ENCODE data around the gene ZNF761. TPM values are rescaled to one million over a fixed set of nuclear protein-coding genes. Genes with fewer than 3 reads are reported as not detected.

The ZNF761 gene
- total and polyA plus RNA-seq, 2 of the 13 experiments (the other 11 are each of a cell fraction or from before 2014, with no cell fraction given) = 11.6 to 16.2 TPM

DNA sequence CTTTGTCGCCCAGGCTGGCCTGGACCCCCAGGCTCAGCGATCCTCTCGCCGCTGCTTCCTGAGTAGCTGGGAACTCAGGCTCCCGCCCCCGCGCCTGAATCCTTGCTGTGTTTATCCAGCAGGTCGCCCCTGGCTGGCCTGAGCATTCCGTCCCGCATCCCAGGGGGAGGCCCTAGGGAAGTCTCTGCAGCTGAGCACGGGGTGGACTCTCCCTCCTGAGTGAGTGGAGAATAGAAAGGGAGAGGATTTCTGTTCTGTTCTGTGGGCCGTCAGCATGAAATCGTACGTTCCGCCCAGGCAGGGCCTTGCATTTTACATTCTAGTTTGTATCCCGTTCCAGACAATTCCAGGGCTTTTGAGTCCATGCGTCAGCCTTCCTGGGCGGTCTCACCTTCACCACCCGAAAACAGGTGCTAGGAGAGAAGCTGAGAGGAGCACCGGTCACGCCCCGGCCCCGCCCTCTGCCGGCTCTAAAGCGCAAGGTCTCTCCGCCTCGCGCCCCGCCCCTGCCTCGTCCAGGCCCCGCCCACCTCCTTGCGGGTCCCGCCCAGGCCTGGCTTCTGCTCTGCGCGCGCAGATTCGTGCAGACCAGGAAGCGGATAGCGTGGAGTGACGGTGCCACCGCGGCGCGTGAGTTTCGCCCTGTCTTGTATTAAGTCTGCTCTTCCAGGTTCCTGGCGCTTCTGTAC is at the start of gene ZNF761 (continued):
- TF ChIP-seq FIP1L1 (IDR thresholded peaks at IDR 0.05; ENCODE audit: borderline replicate concordance, insufficient read depth, low read depth, low read length) = no peak
- TF ChIP-seq AHDC1 (CRISPR knock-in tag; IDR thresholded peaks at IDR 0.05; ENCODE audit: borderline replicate concordance) = no peak; the same call in 1 of the 2 replicates
- TF ChIP-seq POLR2AphosphoS5 (IDR thresholded peaks at IDR 0.05; ENCODE audit: low read depth, low read length) = peak; percentile 82
- peak; percentile 61 for TF ChIP-seq HOXA3 (CRISPR knock-in tag; IDR thresholded peaks at IDR 0.05)
- TF ChIP-seq ZNF775 (CRISPR knock-in tag; IDR thresholded peaks at IDR 0.05; ENCODE audit: borderline replicate concordance) = 0 out of 2 replicates have a peak, but pooled peaks have one; percentile 81
- TF ChIP-seq PHF8 (CRISPR knock-in tag; IDR thresholded peaks at IDR 0.05) = peak; percentile 66; the same call in 1 of the 2 replicates
- TF ChIP-seq SPEN (CRISPR knock-in tag; IDR thresholded peaks at IDR 0.05; ENCODE audit: low read depth) = peak; percentile 43; the same call in 1 of the 2 replicates
- TF ChIP-seq, protein P1, sequence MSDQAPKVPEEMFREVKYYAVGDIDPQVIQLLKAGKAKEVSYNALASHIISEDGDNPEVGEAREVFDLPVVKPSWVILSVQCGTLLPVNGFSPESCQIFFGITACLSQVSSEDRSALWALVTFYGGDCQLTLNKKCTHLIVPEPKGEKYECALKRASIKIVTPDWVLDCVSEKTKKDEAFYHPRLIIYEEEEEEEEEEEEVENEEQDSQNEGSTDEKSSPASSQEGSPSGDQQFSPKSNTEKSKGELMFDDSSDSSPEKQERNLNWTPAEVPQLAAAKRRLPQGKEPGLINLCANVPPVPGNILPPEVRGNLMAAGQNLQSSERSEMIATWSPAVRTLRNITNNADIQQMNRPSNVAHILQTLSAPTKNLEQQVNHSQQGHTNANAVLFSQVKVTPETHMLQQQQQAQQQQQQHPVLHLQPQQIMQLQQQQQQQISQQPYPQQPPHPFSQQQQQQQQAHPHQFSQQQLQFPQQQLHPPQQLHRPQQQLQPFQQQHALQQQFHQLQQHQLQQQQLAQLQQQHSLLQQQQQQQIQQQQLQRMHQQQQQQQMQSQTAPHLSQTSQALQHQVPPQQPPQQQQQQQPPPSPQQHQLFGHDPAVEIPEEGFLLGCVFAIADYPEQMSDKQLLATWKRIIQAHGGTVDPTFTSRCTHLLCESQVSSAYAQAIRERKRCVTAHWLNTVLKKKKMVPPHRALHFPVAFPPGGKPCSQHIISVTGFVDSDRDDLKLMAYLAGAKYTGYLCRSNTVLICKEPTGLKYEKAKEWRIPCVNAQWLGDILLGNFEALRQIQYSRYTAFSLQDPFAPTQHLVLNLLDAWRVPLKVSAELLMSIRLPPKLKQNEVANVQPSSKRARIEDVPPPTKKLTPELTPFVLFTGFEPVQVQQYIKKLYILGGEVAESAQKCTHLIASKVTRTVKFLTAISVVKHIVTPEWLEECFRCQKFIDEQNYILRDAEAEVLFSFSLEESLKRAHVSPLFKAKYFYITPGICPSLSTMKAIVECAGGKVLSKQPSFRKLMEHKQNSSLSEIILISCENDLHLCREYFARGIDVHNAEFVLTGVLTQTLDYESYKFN (CRISPR knock-in tag; conservative IDR thresholded peaks at IDR 0.05) = peak; percentile 43; the same call in 1 of the 2 replicates
- TF ChIP-seq ZNF766 (CRISPR knock-in tag; IDR thresholded peaks at IDR 0.05; ENCODE audit: borderline replicate concordance) = no peak; the same call in 1 of the 2 replicates
- 0 out of 2 replicates have a peak, but pooled peaks have one; percentile 54 for TF ChIP-seq ZNF335 (CRISPR knock-in tag; IDR thresholded peaks at IDR 0.05)
- peak; percentile 72 for TF ChIP-seq PATZ1 (CRISPR knock-in tag; IDR thresholded peaks at IDR 0.05)
- TF ChIP-seq, protein P2, sequence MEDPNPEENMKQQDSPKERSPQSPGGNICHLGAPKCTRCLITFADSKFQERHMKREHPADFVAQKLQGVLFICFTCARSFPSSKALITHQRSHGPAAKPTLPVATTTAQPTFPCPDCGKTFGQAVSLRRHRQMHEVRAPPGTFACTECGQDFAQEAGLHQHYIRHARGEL (CRISPR knock-in tag; IDR thresholded peaks at IDR 0.05) = no peak
- no peak for TF ChIP-seq IKZF1 (IDR thresholded peaks at IDR 0.05)
- no peak for TF ChIP-seq FOXA1 (IDR thresholded peaks at IDR 0.05)
- TF ChIP-seq FOXA1 (CRISPR knock-in tag; IDR thresholded peaks at IDR 0.05) = peak; percentile 79

Data from HepG2 (cell line).